DOHH2 (cell line): ENCODE data around the gene BICDL1.

Experiments used
- EZH2phosphoT487 ChIP-seq: fragments of 200-600 bp; sonication (generic); IDR thresholded peaks from 2 replicates; pipeline ENCODE4 v1.6.1; 2017; ENCODE audit warnings: borderline replicate concordance, mild to moderate bottlenecking, antibody characterized with exemption, low read length, moderate library complexity, mixed read lengths
- TF ChIP-seq, protein P1 (sequence below): fragments of 200-600 bp; sonication (generic); IDR thresholded peaks from one replicate; pipeline ENCODE4 v1.5.1; 2014; ENCODE audit warnings: antibody characterized with exemption, mild to moderate bottlenecking, low read depth, low read length; ENCODE audit not compliant: poor library complexity, severe bottlenecking

DNA sequence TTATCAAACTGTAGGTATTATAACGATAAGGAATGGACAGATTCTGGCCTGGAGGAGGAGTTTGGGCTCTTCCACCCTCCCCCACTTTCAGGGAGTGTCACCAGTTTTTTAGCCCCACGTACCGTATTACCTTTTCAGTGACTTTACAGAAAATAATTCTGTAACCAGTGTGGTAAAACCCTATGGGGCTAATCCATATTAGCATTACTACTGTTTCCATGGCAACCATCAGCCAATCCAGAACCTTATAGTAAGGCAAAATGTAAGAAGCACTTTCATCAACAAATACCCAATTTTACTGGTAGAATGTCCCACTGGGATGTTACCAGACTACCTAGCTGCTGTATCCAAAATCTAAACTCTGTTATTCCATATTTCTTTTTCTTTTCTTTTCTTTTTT, 50.7 kb downstream of the BICDL1 start:
- TF ChIP-seq, protein P1, sequence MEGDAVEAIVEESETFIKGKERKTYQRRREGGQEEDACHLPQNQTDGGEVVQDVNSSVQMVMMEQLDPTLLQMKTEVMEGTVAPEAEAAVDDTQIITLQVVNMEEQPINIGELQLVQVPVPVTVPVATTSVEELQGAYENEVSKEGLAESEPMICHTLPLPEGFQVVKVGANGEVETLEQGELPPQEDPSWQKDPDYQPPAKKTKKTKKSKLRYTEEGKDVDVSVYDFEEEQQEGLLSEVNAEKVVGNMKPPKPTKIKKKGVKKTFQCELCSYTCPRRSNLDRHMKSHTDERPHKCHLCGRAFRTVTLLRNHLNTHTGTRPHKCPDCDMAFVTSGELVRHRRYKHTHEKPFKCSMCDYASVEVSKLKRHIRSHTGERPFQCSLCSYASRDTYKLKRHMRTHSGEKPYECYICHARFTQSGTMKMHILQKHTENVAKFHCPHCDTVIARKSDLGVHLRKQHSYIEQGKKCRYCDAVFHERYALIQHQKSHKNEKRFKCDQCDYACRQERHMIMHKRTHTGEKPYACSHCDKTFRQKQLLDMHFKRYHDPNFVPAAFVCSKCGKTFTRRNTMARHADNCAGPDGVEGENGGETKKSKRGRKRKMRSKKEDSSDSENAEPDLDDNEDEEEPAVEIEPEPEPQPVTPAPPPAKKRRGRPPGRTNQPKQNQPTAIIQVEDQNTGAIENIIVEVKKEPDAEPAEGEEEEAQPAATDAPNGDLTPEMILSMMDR = no peak
- no peak for TF ChIP-seq EZH2phosphoT487
